GM19397 (cell line): ENCODE measurements around the gene PFDN1.

ENCODE experiments used
- ATAC-seq: cut with Tn5 transposase; IDR thresholded peaks from one replicate; pipeline ENCODE4 v1.9.1; 2021; ENCODE audit warnings: mild to moderate bottlenecking, moderate library complexity; ENCODE audit not compliant: unreplicated experiment

The PFDN1 gene

GRCh38 chr5:140329739-140330481 lies 27.0 kb upstream of the PFDN1 start:
- no peak for ATAC-seq

- no peak for ATAC-seq
These were observed 25.3 kb upstream of the PFDN1 start for GRCh38 chr5:140328036-140328764.

GRCh38 chr5:140327589-140327988 lies 24.7 kb upstream of the PFDN1 start:
- ATAC-seq = no peak

- ATAC-seq = no peak
These were observed 22.6 kb upstream of the PFDN1 start for GRCh38 chr5:140325486-140325885.

GRCh38 chr5:140324617-140325241 lies 21.8 kb upstream of the PFDN1 start:
- ATAC-seq = no peak

GRCh38 chr5:140324041-140324600 lies 21.2 kb upstream of the PFDN1 start:
- ATAC-seq = no peak

- no peak for ATAC-seq
These were observed 20.1 kb upstream of the PFDN1 start for GRCh38 chr5:140322751-140323731.

- ATAC-seq = no peak
These were observed 18.9 kb upstream of the PFDN1 start for GRCh38 chr5:140321796-140322195.

GRCh38 chr5:140319833-140320232 lies 16.9 kb upstream of the PFDN1 start:
- no peak for ATAC-seq

GRCh38 chr5:140318792-140319191 lies 15.9 kb upstream of the PFDN1 start:
- ATAC-seq = no peak

GRCh38 chr5:140317859-140318258 lies 15.0 kb upstream of the PFDN1 start:
- no peak for ATAC-seq

- ATAC-seq = no peak
These were observed 9.9 kb upstream of the PFDN1 start for GRCh38 chr5:140312791-140313189.

- ATAC-seq = no peak
These were observed 9.3 kb upstream of the PFDN1 start for GRCh38 chr5:140312067-140312790.

GRCh38 chr5:140311011-140311467 lies 8.1 kb upstream of the PFDN1 start:
- ATAC-seq = no peak

GRCh38 chr5:140310434-140310833 lies 7.5 kb upstream of the PFDN1 start:
- ATAC-seq = no peak

- no peak for ATAC-seq
These were observed 6.9 kb upstream of the PFDN1 start for GRCh38 chr5:140309706-140310249.

- ATAC-seq = no peak
These were observed 2.6 kb upstream of the PFDN1 start for GRCh38 chr5:140305471-140305870.

GRCh38 chr5:140303966-140304365 lies 1.1 kb upstream of the PFDN1 start:
- no peak for ATAC-seq

GRCh38 chr5:140301136-140301535 lies 1.8 kb downstream of the PFDN1 start:
- ATAC-seq = no peak
